ENCODE results near the gene DUSP1. TPM values are rescaled to one million over a fixed set of nuclear protein-coding genes. Genes with fewer than 3 reads are reported as not detected.

The DUSP1 gene
- total RNA-seq, 2 experiments from 2014 or later: 5.3 to 7.0 TPM

- no peak overlapping the region for H2AFZ ChIP-seq (ENCODE audit: low read length)
- TF ChIP-seq CTCF (conservative IDR thresholded peaks at IDR 0.05; ENCODE audit: low read length): no peak
- TF ChIP-seq EZH2phosphoT487 (IDR thresholded peaks at IDR 0.05; ENCODE audit: borderline replicate concordance, low read depth, low read length): no peak
- ChIA-PET POLR2A (interaction anchor here (0.6 to 1.4 kb wide), 3 partner anchors 17 to 101 kb away, joined by 3 read pairs; no protein-coding TSS in a partner anchor), CTCF (ENCODE audit: unreplicated experiment) (no interaction called here)
- no TSS peak for BruUV-seq (replicated peaks)
- H3K27ac ChIP-seq (ENCODE audit: low read depth, low read length, poor library complexity, severe bottlenecking): no peak overlapping the region
- no peak overlapping the region for H3K4me3 ChIP-seq (ENCODE audit: low read depth, low read length, poor library complexity, severe bottlenecking)
- no peaks in the 10 kb centered on the region for H3K9me2 ChIP-seq (ENCODE audit: insufficient read depth, low read length)
- H3K36me3 ChIP-seq (ENCODE audit: insufficient read depth, low read length): no peaks in the 10 kb centered on the region
- H4K20me1 ChIP-seq (ENCODE audit: insufficient read depth, low read length): no peaks in the 10 kb centered on the region
- no peaks in the 10 kb centered on the region for H3K4me1 ChIP-seq (ENCODE audit: insufficient read depth, low read length, poor library complexity, severe bottlenecking)
- H3K9me3 ChIP-seq (ENCODE audit: low read length): no peaks in the 10 kb centered on the region
- intact Hi-C loops (cut with micrococcal nuclease; ENCODE audit: unreplicated experiment): no loop called here
- no peaks in the 10 kb centered on the region for H3K79me2 ChIP-seq (ENCODE audit: insufficient read depth, low read depth, low read length)
- no peak overlapping the region for H3K4me2 ChIP-seq (ENCODE audit: low read length)
- no peak for DNase-seq (ENCODE audit: low spot score)
These were observed 27.6 kb upstream of the DUSP1 start for GRCh38 chr5:172798422-172799215.

- no peak for DNase-seq (ENCODE audit: low spot score)
- Histone ChIP-seq H3K27ac (ENCODE audit: low read depth, low read length, poor library complexity, severe bottlenecking) (no peak overlapping the region), H3K9me2 (ENCODE audit: insufficient read depth, low read length) (no peaks in the 10 kb centered on the region), H3K4me3 (ENCODE audit: low read depth, low read length, poor library complexity, severe bottlenecking) (no peak overlapping the region), H2AFZ (ENCODE audit: low read length) (no peak overlapping the region), H3K36me3 (ENCODE audit: insufficient read depth, low read length) (no peaks in the 10 kb centered on the region), H3K79me2 (ENCODE audit: insufficient read depth, low read depth, low read length) (no peaks in the 10 kb centered on the region), H4K20me1 (ENCODE audit: insufficient read depth, low read length) (no peaks in the 10 kb centered on the region), H3K9me3 (ENCODE audit: low read length) (no peaks in the 10 kb centered on the region), H3K4me2 (ENCODE audit: low read length) (no peak overlapping the region), H3K4me1 (ENCODE audit: insufficient read depth, low read length, poor library complexity, severe bottlenecking) (no peaks in the 10 kb centered on the region)
- BruUV-seq (replicated peaks): no TSS peak
- intact Hi-C loops (cut with micrococcal nuclease; ENCODE audit: unreplicated experiment): no loop called here
- CTCF ChIA-PET (ENCODE audit: unreplicated experiment): no interaction called here
- POLR2A ChIA-PET: interaction anchor here (1.4 kb wide), 1 partner anchor 41 kb away, joined by 3 read pairs; no protein-coding TSS in a partner anchor
- no peak for TF ChIP-seq EZH2phosphoT487 (IDR thresholded peaks at IDR 0.05; ENCODE audit: borderline replicate concordance, low read depth, low read length)
These were observed 26.8 kb upstream of the DUSP1 start for GRCh38 chr5:172797771-172798191.

- H3K27ac ChIP-seq (ENCODE audit: low read depth, low read length, poor library complexity, severe bottlenecking): no peak overlapping the region
- H3K9me3 ChIP-seq (ENCODE audit: low read length): no peaks in the 10 kb centered on the region
- no peaks in the 10 kb centered on the region for H3K79me2 ChIP-seq (ENCODE audit: insufficient read depth, low read depth, low read length)
- intact Hi-C loops (cut with micrococcal nuclease; ENCODE audit: unreplicated experiment): no loop called here
- no TSS peak for BruUV-seq (replicated peaks)
- ChIA-PET POLR2A (no interaction called here), CTCF (ENCODE audit: unreplicated experiment) (no interaction called here)
- no peaks in the 10 kb centered on the region for H4K20me1 ChIP-seq (ENCODE audit: insufficient read depth, low read length)
- no peaks in the 10 kb centered on the region for H3K36me3 ChIP-seq (ENCODE audit: insufficient read depth, low read length)
- H3K9me2 ChIP-seq (ENCODE audit: insufficient read depth, low read length): no peaks in the 10 kb centered on the region
- no peak for DNase-seq (ENCODE audit: low spot score)
- no peak overlapping the region for H3K4me2 ChIP-seq (ENCODE audit: low read length)
- TF ChIP-seq CTCF (conservative IDR thresholded peaks at IDR 0.05; ENCODE audit: low read length) (no peak), EZH2phosphoT487 (IDR thresholded peaks at IDR 0.05; ENCODE audit: borderline replicate concordance, low read depth, low read length) (no peak)
- H3K4me3 ChIP-seq (ENCODE audit: low read depth, low read length, poor library complexity, severe bottlenecking): no peak overlapping the region
- no peaks in the 10 kb centered on the region for H3K4me1 ChIP-seq (ENCODE audit: insufficient read depth, low read length, poor library complexity, severe bottlenecking)
- no peak overlapping the region for H2AFZ ChIP-seq (ENCODE audit: low read length)
These were observed 25.3 kb upstream of the DUSP1 start for GRCh38 chr5:172796306-172796705.
